ENCODE measurements around the gene STX7.
"Not testable (repeated sequence)": the region's sequence is repeated elsewhere in the genome, so short reads cannot be mapped to it uniquely, and the experiment has no call there.

Gene STX7, protein sequence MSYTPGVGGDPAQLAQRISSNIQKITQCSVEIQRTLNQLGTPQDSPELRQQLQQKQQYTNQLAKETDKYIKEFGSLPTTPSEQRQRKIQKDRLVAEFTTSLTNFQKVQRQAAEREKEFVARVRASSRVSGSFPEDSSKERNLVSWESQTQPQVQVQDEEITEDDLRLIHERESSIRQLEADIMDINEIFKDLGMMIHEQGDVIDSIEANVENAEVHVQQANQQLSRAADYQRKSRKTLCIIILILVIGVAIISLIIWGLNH

DNA sequence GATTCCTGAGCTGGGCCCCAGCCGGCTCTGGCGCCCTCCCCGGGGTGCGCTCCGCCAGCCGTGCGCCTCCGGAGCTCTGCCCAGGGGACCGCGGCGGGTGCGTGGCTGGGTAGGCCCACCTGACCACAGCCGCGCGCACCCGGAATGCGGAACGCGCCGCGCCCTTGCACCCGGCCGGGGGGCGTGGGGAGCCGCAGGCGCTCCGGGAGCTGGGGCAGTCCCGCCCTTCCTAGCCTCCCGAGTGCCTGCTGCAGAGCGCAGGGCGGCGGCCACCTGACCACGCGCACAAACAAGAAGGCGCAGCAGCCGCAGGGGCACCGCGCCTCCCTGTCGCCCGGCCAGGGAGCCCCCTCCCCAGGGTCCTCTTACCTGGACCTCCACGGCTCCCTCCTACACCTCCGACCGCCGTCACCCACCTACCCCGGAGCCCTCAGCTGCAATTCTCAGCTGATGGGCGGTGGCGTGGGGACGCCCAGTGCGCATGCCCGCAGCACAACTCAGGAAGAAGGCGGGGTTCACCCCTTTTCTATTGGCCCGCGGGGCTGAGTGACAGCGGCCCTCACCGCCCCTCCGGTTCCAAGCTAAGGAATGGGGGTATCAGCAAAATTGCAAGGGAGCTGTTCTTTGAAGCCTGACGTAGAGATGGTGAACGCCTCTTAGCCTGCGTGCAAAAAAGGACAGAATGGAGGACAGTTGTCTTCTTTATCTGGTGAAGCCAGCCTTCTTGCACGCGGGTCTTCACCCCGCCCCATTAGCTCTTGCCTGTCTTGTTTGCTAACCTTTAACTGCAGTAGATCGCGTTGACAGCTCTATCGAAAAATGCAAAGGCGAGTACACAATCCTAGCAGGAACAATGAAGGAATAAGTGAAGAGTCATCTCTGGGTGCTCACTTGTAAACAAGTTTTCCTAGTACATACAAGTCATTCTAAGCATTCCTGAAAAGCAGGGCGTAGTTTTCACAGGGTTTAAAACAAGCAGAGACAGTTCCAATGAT, at the start of gene STX7:
STX7 (minus strand) TSS at position 479 of the 995 bp plus-strand sequence. CDS start 9,586 bp downstream, outside the sequence.
- DNase-seq (ENCODE audit: low read depth), result peak; percentile 84

DNA sequence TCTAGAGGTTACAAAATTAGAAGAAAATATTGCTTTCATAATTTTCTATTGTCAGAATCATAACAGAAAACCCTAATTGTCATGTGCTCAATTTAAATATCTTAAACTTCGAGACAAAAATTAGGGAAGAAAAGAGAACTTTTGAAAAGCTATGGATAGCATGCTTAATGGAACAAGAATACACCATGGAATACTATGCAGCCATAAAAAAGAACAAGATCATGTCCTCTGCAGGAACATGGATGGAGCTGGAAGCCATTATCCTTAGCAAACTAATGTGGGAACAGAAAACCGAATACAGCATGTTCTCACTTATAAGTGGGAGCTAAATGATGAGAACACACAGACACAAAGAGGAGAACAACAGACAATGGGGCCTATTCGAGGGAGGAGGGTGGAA, 47.2 kb upstream of the STX7 start:
- not testable (repeated sequence) for DNase-seq (ENCODE audit: low read depth)

DNA sequence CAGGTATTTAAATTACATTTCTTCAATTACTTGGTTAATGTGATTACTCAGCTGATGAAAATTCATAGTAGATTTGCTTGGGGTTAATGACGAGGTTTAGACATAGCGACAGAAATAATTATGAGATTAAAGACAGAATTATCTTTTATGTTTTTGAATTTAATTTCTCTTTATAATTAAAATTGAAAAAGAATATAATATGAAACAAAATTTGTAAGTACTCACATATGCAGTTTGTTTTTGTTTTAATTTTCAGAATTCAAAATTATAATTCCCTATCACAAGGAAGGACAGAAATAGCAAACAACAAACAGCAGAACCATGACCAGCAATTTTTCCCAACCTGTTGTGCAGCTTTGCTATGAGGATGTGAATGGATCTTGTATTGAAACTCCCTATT, 39.5 kb upstream of the STX7 start, which contains the start of gene TAAR8:
TAAR8 (plus strand) TSS at position 301 of the 400 bp plus-strand sequence; CDS start at position 322, 21 bp downstream.
- no peak for DNase-seq (ENCODE audit: low read depth)

DNA sequence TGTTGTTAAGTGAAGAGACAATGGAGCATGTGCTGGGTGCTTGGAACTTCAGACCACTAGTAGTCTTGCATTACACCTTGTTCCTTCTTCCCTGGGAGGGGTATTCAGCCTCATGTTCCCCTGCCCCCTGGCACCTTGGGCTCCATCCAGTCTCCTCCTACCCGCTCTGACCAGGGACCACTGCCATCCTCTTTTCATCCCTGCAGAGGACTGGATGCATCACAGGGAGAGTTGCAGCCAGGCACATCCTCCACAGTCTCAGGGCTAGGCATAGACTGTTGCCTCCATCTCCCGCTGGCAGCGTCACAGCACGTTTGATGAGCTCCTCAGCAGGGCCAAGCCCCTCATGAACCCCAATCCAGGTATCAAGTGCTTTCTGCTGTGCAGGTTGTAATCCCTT, 38.3 kb upstream of the STX7 start:
- DNase-seq (ENCODE audit: low read depth), result no peak

DNA sequence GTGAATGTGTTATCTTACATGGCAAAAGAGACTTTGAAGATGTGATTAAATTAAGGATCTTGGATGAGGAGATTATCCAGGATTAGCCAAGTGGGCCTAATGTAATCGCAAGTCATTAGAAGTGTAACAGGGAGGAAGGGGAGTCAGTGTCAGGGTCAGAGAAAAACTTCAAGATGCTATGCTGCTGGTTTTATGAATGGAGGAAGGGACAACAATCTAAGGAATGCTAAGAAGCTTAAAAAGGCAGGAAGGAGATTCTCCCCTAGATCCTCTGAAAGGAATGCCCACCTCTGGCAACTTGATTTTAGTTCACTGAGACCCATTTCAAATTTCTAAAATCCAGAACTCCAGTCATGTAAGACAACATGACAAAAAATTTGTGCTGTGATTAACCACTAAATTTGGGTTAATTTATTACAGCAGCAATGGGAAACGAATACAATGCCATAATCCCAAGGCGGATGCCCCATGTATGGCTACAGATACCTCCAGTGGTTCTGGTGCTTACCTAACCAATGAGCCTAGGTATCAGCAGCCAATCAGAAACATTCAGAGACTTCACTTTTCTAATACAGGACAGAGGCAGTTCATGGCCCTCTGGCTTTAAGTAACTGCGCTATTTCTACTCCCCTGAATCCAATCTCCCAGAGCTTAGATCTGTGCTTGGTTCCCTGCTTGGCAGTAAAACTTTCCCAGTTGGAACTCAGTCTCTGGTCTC, 36.0 kb upstream of the STX7 start:
- no peak for DNase-seq (ENCODE audit: low read depth)

DNA sequence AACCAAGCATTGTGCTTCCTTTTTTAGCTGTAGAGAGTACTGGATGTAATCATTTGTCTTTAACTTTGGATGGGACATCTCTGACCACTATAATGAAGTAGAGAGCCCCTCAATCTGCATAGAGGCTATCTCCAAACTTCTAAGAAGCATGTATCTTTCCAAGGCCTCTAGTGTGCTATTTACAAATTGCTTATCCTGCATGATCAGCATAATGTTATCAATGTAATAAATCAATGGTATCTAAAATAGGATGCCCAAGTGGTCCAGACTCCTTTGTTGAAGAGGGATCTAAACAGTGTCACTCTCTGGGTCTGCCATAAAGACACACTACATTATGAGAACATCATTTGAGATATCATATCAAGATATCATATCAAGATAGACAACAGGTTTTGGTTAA, 31.9 kb upstream of the STX7 start:
- no peak for DNase-seq (ENCODE audit: low read depth)

DNA sequence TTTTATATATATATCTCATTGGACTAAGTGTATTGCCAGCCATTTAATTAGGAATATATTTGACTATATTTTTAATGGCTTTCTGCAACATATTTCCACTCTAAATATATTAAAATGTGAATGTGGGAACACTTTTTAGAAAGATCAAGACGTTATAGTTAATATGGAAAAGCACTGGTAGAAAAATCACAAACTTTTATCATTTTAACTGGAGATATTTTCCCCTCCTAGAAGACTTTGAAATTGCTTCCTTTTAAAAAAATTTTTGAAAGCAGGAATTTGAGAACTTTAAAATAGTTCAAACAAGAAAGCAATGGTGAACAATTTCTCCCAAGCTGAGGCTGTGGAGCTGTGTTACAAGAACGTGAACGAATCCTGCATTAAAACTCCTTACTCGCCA, 25.1 kb upstream of the STX7 start, which contains the start of gene TAAR9:
TAAR9 (plus strand) TSS at position 301 of the 400 bp plus-strand sequence; CDS start at position 314, 13 bp downstream.
- no peak for DNase-seq (ENCODE audit: low read depth)

DNA sequence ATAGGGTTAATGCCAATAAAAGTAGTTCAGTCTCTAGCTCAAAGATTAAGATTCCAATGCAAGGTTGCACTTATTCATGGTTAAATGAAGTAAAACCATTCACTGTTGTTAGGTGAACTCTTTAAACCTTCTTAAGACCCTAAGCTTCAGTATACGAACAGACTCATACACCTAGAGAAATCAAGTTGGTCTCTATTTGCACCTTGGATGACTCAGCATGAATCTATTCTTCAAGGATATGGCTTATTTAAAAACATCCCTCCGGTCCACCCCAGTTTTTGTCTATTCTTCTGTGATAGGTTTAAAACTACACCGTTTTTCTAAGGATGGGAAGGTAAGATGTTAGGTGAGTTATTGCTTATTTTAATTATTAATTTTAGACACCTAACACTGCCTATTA, 24.2 kb upstream of the STX7 start:
- no peak for DNase-seq (ENCODE audit: low read depth)

DNA sequence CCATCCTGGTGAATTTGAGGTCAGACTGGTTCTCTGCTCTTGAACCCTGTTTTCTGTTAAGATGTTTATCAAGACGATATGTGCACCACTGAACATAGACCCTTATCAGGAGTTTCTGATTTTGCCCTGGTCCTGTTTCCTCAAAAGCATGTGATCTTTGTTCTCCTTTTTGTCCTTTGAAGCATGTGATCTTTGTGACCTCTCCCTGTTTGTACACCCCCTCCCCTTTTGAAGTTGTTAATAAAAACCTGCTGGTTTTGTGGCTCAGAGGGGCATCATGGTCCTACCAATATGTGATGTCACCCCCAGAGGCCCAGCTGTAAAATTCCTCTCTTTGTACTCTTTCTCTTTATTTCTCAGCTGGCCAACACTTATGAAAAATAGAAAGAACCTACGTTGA, 21.6 kb upstream of the STX7 start:
- DNase-seq (ENCODE audit: low read depth), result not testable (repeated sequence)

DNA sequence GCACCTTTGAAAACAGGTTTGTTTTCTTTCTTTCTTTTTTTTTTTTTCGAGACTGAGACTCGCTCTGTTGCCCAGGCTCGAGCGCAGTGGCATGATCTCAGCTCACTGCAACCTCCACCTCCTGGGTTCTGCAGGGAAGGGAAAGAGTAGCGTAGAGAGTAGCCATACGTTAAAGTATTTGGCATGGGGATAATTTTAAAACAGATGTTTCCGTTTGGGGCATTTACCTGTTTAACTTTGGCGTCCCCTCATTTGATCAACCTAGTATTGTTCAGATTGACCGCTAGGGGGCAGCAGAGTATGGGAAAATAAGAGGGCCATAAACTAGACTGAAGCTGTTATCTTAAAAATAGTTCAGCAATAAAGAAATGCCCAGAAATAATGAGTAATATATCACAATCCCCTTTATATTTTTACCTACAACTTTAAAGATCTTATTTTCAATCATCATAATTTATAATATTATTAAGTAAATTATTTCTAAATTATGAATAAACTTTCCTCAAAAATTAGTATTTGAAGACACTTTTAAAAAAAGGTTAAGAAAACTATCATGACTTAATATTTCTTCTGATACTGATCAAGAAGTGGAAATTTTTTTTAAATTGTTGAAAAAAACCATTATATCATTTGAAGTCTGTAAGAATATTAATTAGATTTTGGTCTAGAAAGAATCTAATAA, 17.5 kb upstream of the STX7 start:
- DNase-seq (ENCODE audit: low read depth), result peak; percentile 61

DNA sequence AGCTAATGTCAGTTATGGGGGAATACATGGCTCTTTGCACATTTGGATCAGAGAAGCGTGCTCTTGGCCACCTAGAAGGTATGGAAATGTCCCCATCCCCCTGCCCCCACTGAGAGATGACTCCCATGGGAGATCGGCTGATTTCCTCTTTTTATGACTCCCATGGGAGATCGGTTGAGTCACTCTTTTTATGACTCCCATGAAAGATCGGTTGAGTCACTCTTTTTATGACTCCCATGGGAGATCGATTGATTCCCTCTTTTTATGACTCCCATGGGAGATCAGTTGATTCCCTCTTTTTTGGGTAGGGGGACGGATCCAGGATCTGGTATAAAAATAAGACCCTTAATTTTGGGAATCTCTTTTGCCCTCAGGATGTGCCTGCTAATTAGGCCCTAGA, 14.9 kb upstream of the STX7 start:
- no peak for DNase-seq (ENCODE audit: low read depth)

DNA sequence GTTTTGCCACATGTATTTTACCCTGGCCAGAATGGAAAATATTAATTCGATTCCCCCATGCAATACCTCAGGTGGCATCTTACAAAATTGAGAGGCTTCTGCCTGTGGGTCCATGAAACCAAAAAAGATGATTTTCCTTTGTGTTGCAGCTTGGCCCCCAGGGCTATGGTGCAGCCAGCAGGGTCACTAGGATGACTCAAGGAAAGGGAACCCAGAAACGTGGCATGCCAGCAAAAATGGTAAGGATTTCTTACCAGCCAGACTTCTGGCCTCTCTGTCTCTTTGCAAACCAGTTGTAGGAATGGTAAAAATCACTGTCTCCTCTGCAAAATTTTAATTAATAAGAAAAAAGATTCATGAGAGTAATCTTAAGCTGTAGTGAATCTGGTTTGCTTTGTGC, 13.5 kb upstream of the STX7 start:
- DNase-seq (ENCODE audit: low read depth), result no peak

DNA sequence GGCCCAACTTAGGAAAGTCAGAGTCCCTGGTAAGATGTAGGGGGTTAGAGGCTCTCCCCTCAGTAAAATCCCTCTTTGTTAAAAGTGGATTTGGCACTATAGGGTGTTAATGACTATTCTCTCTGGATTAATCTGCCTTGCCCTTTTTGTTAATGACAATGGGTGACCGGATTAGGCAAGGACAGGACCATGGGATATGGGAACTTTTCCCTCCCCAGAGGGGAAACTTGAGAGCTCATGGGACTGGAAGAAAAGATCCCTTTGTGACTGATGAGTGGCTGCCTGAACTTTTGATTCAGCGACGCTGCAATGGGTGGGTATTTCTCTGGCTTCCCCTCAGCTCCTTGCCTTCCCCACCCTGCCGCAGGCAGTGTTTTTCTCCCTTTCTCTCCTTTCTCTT, 12.9 kb upstream of the STX7 start:
- no peak for DNase-seq (ENCODE audit: low read depth)

DNA sequence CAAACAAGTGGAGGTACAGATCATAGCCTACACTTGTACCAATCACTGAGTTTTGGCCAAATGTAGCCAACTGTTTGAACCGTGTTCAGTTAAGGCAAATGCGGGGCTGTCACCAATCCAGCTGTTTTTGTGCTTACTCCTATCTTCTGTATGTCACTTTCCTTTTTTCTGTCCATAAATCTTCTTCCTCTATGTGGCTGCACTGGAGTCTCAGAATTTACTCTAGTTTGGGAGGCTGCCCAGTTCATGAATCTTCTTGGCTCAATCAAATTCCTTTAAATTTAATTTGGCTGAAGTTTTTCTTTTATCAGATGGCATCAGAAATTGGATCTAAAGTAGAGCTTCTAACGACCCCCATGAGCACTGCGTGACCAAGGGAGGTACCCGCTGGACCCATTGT, 11.7 kb upstream of the STX7 start:
- DNase-seq (ENCODE audit: low read depth), result no peak

DNA sequence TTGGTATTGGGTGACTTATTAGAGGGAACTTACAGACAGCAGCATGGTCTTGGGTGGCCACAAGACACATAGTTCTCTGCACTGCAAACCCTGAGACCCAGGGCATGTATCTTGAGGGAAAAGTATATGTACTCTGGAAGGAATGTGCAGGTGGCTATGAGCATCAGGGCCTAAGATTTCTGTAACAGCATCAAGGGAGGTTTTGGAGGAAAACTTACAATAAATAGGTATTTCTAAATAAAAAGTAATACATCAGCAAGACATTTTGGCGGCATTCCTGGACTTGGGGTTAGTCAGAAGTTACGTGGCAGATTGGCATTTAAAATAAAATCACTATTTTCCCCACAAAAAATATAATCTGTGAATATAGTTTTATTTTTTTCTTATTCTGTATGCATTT, 8.0 kb upstream of the STX7 start:
- DNase-seq (ENCODE audit: low read depth), result no peak

DNA sequence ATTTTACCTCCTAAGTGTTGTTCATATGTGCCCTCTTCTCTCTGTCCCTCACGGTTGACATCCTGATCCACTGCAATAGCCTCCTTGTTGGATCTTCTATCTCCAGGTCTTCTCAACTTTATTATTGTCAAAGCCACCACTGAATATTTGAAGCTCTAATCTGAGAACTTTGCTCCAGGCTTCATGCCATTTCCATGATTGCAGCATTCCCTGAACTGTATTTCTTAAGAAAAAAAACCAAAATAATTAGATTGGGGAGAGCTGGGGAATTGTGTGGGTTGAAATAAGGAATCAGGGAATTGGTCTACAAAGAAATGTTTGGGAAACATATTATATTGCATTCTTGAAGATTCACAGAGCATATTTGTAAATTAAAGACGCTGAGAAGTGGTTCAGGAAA, 2.5 kb upstream of the STX7 start:
- DNase-seq (ENCODE audit: low read depth), result no peak

DNA sequence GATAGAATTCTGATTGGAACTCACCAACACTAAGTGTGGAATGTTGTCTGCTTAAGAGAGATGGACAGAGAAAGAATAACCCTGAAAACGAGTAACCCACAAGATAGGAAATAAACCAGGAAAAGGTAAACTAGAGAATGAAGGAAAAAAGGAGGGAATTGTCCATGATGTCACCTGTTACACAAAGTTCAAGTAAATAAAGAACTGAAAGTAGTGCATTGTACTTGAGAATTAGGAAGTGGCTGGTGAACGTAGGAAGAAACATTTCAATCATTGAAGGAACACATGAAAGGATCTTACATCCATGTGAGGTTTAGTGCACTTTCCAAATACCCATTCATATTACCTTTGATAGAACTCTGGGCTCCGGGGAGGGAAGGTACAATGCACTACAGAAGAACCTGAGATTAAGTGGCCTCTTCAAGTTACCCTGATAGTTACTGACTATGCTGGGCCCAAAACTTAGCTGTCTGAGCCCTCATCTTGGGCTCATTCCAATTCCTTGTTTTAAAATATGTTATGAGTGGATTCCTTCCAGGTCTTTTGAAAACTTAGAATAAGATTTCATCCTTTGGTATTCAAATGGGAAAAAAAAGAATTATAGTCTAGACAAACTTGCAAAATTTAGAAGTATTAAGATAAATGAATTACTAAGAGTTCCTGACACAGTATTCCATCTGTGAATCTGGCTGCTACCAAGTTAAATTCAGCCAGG, 1.1 kb upstream of the STX7 start:
- DNase-seq (ENCODE audit: low read depth), result no peak

DNA sequence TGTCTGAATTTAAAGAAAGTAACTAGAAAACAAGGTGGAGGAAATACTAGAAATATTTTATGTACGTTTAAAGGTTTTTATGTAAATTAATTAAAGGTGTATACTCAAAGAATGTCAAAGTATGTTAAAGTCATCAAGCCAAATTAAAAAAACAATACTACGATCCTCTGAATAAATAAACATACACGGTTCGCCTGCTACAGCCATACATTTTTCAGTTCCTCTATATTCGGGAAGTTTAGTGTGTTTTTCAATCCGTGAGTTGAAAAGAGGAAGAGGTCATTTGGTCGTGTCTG, 626 bp downstream of the STX7 start:
- DNase-seq (ENCODE audit: low read depth), result no peak

DNA sequence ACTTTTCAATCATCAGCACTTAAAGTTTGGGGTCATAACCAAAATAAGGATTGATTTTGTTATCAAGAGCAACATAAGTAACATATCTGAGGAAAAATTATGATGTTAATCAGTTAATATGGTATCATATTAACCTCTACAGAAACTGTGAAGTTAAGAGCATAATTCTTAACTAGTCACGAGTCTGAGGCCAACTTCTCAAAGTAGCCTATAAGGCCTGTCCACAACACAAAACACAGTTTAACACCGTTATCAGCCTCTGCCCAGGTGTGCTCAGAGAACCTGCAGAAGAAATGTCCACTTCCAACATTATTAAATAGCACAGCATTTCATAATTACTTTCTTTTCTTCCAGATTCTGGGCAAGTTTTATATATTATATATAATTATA, 1.1 kb downstream of the STX7 start:
- DNase-seq (ENCODE audit: low read depth), result no peak

DNA sequence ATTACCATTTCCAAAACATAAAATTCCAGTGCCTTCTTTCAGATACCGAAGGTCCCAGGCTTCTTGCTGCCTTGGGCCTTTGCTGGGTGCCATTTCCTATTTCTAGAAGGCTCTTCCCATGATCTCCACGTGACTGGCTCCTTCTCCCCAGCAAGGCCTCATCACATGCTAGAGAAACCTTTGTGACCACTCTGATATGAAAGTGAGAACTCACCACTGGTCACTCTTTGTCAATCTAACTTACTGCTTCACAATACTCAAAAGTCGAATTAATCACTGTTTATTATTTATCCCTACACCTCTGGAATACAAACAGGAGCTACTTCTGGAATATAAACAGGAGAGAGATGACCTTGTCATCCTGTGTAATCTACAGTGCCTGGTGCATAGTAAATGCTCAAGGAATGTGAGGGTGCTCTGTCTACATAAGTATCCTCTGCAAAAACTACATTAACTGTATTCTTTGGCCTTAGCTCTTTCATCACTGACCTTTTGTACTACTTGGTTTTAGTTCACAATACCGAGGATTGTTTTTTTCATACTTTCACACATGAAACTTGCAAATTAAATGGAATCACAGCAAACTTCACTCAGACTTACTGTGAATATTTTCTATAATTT, 1.6 kb downstream of the STX7 start:
- no peak for DNase-seq (ENCODE audit: low read depth)
